ENCODE measurements around the gene GABBR2. TPM values are rescaled to one million over a fixed set of nuclear protein-coding genes. Genes with fewer than 3 reads are reported as not detected.

The GABBR2 gene
- total and polyA plus RNA-seq, 9 of the 15 experiments (the other 6 are each of a cell fraction or from before 2014, with no cell fraction given) = 0.15 to 1.9 (median 0.32) TPM

DNA sequence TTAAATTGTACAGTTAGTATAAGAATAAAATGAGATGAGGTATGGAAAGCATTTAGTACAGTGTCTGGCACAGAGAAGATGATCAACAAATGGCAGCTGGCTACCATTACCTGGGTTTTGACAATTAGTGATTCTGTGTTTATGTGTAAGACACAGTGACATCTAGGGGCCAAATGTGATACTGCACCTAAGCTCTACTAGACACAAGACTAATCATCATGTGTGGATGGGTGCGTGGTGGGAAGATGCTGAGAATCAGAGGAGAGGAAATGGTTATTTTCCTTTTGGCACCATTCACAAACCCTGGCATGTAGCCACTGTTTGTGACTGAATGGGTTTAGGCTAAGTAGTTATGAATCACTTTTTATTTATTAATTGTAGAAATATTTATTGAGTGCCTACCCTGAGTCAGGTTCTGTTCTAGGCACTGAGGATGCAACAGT is 343.5 kb downstream of the GABBR2 start (continued):
- no peak for TF ChIP-seq MCM5 (IDR thresholded peaks at IDR 0.05; ENCODE audit: low read depth)
- no peak for TF ChIP-seq ARID2 (IDR thresholded peaks at IDR 0.05)
- TF ChIP-seq ZNF561 (CRISPR knock-in tag; conservative IDR thresholded peaks at IDR 0.05) = no peak
- TF ChIP-seq, protein P1, sequence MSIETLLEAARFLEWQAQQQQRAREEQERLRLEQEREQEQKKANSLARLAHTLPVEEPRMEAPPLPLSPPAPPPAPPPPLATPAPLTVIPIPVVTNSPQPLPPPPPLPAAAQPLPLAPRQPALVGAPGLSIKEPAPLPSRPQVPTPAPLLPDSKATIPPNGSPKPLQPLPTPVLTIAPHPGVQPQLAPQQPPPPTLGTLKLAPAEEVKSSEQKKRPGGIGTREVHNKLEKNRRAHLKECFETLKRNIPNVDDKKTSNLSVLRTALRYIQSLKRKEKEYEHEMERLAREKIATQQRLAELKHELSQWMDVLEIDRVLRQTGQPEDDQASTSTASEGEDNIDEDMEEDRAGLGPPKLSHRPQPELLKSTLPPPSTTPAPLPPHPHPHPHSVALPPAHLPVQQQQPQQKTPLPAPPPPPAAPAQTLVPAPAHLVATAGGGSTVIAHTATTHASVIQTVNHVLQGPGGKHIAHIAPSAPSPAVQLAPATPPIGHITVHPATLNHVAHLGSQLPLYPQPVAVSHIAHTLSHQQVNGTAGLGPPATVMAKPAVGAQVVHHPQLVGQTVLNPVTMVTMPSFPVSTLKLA (conservative IDR thresholded peaks at IDR 0.05) = no peak
- no peak for TF ChIP-seq NONO (IDR thresholded peaks at IDR 0.05; ENCODE audit: low read depth in 2 of 2, low read length in 1 of 2)
- no peak for TF ChIP-seq SETDB1 (IDR thresholded peaks at IDR 0.05; ENCODE audit: low read length)
- no peak for TF ChIP-seq DPF2 (IDR thresholded peaks at IDR 0.05)
- TF ChIP-seq, protein P2, sequence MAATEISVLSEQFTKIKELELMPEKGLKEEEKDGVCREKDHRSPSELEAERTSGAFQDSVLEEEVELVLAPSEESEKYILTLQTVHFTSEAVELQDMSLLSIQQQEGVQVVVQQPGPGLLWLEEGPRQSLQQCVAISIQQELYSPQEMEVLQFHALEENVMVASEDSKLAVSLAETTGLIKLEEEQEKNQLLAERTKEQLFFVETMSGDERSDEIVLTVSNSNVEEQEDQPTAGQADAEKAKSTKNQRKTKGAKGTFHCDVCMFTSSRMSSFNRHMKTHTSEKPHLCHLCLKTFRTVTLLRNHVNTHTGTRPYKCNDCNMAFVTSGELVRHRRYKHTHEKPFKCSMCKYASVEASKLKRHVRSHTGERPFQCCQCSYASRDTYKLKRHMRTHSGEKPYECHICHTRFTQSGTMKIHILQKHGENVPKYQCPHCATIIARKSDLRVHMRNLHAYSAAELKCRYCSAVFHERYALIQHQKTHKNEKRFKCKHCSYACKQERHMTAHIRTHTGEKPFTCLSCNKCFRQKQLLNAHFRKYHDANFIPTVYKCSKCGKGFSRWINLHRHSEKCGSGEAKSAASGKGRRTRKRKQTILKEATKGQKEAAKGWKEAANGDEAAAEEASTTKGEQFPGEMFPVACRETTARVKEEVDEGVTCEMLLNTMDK (IDR thresholded peaks at IDR 0.05; ENCODE audit: borderline replicate concordance, insufficient read depth, low read depth, low read length, poor library complexity, severe bottlenecking) = no peak
- TF ChIP-seq ILF3 (IDR thresholded peaks at IDR 0.05; ENCODE audit: borderline replicate concordance) = no peak
- TF ChIP-seq, protein P3, sequence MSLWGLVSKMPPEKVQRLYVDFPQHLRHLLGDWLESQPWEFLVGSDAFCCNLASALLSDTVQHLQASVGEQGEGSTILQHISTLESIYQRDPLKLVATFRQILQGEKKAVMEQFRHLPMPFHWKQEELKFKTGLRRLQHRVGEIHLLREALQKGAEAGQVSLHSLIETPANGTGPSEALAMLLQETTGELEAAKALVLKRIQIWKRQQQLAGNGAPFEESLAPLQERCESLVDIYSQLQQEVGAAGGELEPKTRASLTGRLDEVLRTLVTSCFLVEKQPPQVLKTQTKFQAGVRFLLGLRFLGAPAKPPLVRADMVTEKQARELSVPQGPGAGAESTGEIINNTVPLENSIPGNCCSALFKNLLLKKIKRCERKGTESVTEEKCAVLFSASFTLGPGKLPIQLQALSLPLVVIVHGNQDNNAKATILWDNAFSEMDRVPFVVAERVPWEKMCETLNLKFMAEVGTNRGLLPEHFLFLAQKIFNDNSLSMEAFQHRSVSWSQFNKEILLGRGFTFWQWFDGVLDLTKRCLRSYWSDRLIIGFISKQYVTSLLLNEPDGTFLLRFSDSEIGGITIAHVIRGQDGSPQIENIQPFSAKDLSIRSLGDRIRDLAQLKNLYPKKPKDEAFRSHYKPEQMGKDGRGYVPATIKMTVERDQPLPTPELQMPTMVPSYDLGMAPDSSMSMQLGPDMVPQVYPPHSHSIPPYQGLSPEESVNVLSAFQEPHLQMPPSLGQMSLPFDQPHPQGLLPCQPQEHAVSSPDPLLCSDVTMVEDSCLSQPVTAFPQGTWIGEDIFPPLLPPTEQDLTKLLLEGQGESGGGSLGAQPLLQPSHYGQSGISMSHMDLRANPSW (CRISPR knock-in tag; IDR thresholded peaks at IDR 0.05) = no peak
- TF ChIP-seq ZKSCAN3 (CRISPR knock-in tag; IDR thresholded peaks at IDR 0.05) = no peak
- TF ChIP-seq ARNT (IDR thresholded peaks at IDR 0.05) = peak in 1 of 2 experiments; percentile 46; a peak in 1 of 4 replicates
- no peak for TF ChIP-seq CHD4 (IDR thresholded peaks at IDR 0.05; ENCODE audit: insufficient read depth, insufficient replicate concordance, low read depth, low read length, poor library complexity, severe bottlenecking)
- TF ChIP-seq CEBPG (CRISPR knock-in tag; IDR thresholded peaks at IDR 0.05) = no peak
- TF ChIP-seq CEBPG (tag; conservative IDR thresholded peaks at IDR 0.05 in 1 of 2, IDR thresholded peaks at IDR 0.05 in 1 of 2) = no peak
- TF ChIP-seq POU5F1 (IDR thresholded peaks at IDR 0.05; ENCODE audit: borderline replicate concordance, low read depth, low read length, partially characterized antibody) = no peak
- no peak for TF ChIP-seq STAG1 (CRISPR knock-in tag; IDR thresholded peaks at IDR 0.05; ENCODE audit: borderline replicate concordance)
- no peak for TF ChIP-seq KLF1 (tag; IDR thresholded peaks at IDR 0.05)
- TF ChIP-seq, protein P4, sequence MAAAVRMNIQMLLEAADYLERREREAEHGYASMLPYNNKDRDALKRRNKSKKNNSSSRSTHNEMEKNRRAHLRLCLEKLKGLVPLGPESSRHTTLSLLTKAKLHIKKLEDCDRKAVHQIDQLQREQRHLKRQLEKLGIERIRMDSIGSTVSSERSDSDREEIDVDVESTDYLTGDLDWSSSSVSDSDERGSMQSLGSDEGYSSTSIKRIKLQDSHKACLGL (CRISPR knock-in tag; IDR thresholded peaks at IDR 0.05; ENCODE audit: borderline replicate concordance, poor library complexity, severe bottlenecking) = no peak
- no peak for TF ChIP-seq HMG20B (CRISPR knock-in tag; IDR thresholded peaks at IDR 0.05)
- peak; percentile 46; the same call in 1 of the 2 replicates for TF ChIP-seq ZEB2 (IDR thresholded peaks at IDR 0.05)

All from K562 (cell line).